GM12892 (cell line): ENCODE results near the gene CLASP1.

Source experiments
- POLR2A ChIP-seq: IDR thresholded peaks from 2 replicates; pipeline ENCODE4 v1.6.1; 2011; ENCODE audit warnings: low read depth, low read length, control low read depth
- POLR2AphosphoS5 ChIP-seq: IDR thresholded peaks from 2 replicates; pipeline ENCODE4 v1.6.1; 2011; ENCODE audit warnings: low read depth, low read length, control low read depth
- TAF1 ChIP-seq: IDR thresholded peaks from 2 replicates; pipeline ENCODE4 v1.6.1; 2011; ENCODE audit warnings: low read depth, mild to moderate bottlenecking, control low read depth, low read length, borderline replicate concordance

DNA sequence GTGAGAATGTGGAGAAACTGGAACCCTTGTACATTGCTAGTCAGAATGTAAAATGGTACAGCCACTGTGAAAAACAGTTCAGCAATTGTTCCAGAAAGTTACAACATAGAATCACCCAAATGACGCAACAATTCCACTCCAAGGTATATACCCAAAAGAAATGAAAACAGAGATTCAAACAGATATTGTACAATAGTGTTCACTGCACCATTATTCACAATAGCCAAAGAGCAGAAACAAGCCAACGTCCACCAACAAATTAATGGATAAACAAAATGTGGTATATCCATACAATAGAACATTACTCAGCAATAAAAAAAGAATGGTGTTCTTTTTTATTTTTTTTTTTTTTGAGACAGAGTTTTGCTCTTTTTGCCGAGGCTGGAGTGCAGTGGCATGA lies 10.9 kb downstream of the CLASP1 start:
- no peak for TF ChIP-seq POLR2AphosphoS5
- no peak for TF ChIP-seq TAF1
- no peak for TF ChIP-seq POLR2A
